HG03575 (cell line): ENCODE measurements around the gene C13orf46.

Source experiments
- ATAC-seq: cut with Tn5 transposase; IDR thresholded peaks from one replicate; pipeline ENCODE4 v1.9.1; 2021; ENCODE audit not compliant: unreplicated experiment, insufficient number of reproducible peaks, low FRiP score; ENCODE audit errors: extremely low read depth

C13orf46 gene

DNA sequence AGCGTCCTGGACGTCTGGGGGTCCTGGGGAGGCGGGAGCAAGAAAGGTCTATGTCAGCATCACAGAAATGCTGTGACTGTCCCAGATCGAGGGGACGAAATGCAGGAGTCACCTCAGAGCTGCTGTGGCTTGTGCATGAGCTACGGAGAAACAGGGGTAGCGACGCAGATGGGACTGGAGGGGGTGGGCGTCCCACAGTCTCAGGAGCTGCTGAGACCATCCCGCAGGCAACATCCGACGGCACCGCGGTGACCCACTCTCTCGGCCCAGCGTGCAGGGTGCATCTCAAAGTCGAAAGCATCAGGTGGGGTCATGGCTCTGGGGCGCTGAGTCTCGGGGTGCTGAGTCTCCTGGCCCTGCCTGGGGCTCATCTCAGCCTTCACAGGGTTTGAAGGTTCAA is 37.4 kb upstream of the C13orf46 start:
- no peak for ATAC-seq

- no peak for ATAC-seq
Observed at GRCh38 chr13:114010401-114011101, 36.7 kb upstream of the C13orf46 start.

DNA sequence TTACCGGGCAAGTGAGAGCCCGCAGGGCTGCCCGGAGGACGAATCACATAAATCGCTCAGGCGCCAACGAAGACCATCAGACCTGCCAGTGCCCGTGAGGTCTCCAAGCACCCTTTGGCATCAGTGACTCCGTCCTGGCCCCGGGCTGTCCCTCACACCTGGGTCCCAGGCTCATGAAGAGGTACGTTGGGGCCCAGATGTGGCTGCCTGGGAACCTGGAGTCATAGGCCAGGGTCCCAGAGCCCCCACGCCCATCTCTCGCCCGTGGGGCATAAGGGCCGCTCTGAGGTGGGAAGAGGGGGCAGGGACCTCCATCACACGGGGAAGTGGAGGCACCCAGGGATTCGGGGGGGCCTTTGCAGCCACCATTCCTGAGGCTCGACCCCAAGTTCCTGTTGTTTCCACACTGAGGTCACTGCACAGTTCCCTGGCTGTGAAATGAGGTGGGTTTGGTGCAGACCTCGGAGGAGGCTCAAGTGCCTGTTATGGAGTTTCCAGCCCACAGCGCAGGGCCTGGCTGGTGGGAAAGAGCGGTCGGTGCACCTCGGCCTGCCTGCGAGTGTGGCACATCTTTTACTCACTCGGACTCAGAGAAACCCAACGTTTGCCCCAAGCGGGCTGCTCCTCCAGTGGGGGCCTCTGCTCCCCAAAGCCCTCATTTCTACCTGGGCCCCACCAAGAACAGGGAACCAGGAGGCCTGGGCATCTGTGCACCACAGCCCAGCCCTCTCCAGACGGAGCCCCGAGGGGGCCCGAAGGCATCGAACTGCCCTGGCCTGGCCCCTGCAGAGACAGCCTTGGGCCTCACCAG is 35.9 kb upstream of the C13orf46 start:
- no peak for ATAC-seq

DNA sequence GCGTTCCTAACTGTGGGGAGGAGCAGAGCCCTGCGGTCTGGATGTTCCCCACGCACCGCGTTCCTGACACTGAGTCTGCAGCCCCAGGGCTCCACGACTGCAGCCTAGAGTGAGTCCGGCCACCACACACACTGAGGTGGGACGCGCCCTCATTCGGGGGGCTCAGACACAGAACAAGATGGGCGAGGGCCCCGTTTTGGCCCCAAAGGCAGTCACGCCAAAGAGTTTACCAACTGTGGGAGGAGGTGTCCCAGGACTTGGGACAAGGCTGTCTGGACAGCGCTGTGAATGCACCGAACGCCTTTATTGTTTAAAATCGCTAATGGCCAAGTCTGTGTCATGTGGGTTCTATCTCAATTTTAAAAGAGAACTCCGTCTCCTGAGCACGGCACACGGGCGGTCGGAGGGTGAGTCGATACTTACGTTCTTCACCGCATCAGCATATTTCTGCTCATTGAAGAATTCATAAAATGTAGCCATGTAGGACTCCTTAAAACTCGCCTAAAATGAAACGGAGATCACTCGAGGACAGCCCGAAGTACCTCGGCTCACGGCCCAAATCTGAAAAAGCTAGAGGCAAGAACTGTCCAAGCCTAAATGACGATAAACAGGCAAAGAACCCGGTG is 35.2 kb upstream of the C13orf46 start:
- no peak for ATAC-seq

GRCh38 chr13:114007566-114007965 is 33.7 kb upstream of the C13orf46 start:
- no peak for ATAC-seq

- ATAC-seq = no peak
Observed at GRCh38 chr13:114005206-114005724, 31.4 kb upstream of the C13orf46 start.

- ATAC-seq = no peak
Observed at GRCh38 chr13:114004420-114005205, 30.7 kb upstream of the C13orf46 start.

- ATAC-seq = no peak
Observed at GRCh38 chr13:114002771-114003321, 29.0 kb upstream of the C13orf46 start.

- ATAC-seq = no peak
Observed at GRCh38 chr13:114002009-114002544, 28.2 kb upstream of the C13orf46 start.

DNA sequence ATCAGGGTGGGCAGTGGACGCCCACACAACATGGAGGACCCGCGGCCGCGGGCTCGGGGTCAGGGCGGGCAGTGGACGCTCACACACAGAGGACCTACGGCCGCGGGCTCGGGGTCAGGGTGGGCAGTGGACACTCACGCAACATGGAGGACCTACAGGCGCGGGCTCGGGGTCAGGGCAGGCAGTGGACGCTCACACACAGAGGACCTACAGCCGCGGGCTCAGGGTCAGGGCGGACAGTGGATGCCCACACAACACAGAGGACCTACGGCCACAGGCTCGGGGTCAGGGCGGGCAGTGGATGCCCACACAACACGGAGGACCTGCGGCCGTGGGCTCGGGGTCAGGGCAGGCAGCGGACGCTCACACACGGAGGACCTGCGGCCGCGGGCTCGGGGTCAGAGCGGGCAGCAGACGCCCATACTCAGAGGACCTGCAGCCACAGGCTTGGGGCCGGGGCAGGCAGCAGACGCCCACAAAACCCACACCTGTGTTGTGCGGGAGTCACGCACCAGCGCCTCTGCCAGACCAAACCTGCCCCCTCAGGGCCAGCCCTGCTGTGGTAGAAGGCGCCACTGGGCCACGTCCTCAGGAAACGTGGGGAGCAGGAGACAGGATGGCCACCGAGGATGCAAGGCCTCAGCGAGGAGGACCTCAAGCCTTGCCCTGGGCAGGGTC is 27.6 kb upstream of the C13orf46 start:
- no peak for ATAC-seq

- no peak for ATAC-seq
Observed at GRCh38 chr13:114000151-114001040, 26.5 kb upstream of the C13orf46 start.

GRCh38 chr13:113999618-113999910 is 25.7 kb upstream of the C13orf46 start:
- ATAC-seq = no peak

GRCh38 chr13:113998781-113999617 is 25.1 kb upstream of the C13orf46 start:
- no peak for ATAC-seq

DNA sequence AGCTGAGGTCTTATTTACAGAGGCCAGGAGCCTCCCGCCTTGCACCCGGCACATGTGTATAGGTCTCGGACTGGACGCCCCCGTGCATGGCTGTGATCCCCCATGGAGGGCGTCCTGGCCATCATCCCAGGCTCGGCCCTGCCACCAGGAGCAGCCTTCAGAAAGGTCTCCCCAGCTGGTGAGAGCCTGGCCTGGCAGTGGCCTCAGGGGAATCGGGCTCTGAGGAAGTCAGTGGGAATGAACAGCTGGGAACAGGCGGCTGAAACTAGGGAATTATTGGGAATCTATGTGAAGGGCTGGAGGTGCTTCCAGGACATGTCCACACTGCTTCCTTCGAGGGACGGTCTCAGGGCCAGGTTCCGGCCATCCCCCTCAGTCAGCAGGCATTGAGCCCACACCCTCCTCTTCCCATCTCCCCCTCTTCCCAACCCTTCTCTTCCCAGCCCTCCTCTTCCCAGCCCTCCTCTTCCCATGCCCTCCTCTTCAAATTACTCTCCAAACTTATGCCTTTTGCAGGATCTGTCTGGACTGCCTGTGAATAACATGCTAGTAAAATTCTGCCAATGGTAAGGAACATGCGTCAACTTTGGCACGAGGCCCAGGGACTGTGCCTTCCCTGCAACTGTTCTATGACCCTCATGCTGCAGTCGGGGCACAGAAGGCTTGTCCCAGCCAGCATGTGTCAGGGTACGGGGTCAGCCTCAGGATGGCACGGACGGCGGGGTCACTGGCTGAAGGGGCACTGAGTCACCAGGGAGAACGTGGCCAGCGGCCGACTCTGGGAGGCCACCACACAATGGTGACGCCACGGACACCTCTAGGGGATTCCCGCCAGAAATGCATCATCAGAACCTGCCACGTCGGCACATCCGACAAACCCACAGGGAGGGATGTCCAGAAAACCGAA is 24.2 kb upstream of the C13orf46 start:
- ATAC-seq = no peak

- ATAC-seq = no peak
Observed at GRCh38 chr13:113996912-113997745, 23.3 kb upstream of the C13orf46 start.
